NT2/D1 (cell line): ENCODE results near the gene SMAD9.
"Not testable (repeated sequence)": the region's sequence is repeated elsewhere in the genome, so short reads cannot be mapped to it uniquely, and the experiment has no call there.

ENCODE experiments used
- DNase-seq: peaks from one replicate; pipeline ENCODE4 v3.0.0-alpha.2; 2011; ENCODE audit warnings: low read depth, low spot score
- H3K27me3 ChIP-seq: 2 replicates; pipeline ENCODE4 v1.6.0; 2011; ENCODE audit warnings: mild to moderate bottlenecking; ENCODE audit not compliant: insufficient read length, insufficient read depth
- H3K36me3 ChIP-seq: 2 replicates; pipeline ENCODE4 v1.6.1; 2011; ENCODE audit warnings: mild to moderate bottlenecking, low read length, mixed read lengths; ENCODE audit not compliant: insufficient read depth, insufficient read length
- H3K4me1 ChIP-seq: 2 replicates; pipeline ENCODE4 v1.5.1; 2011; ENCODE audit not compliant: insufficient read depth, insufficient read length
- H3K4me3 ChIP-seq: 2 replicates; pipeline ENCODE4 v1.5.1; 2011; ENCODE audit warnings: low read depth; ENCODE audit not compliant: insufficient read length
- H3K9ac ChIP-seq: 2 replicates; pipeline ENCODE4 v1.6.0; 2011; ENCODE audit warnings: low read depth; ENCODE audit not compliant: insufficient read length
- H3K9me3 ChIP-seq: 2 replicates; pipeline ENCODE4 v1.5.1; 2011; ENCODE audit warnings: mild to moderate bottlenecking, low read length; ENCODE audit not compliant: insufficient read depth
- SUZ12 ChIP-seq: IDR thresholded peaks from 2 replicates; pipeline ENCODE4 v1.6.1; 2011; ENCODE audit not compliant: insufficient read length, insufficient read depth; ENCODE audit errors: extremely low read depth
- YY1 ChIP-seq: IDR thresholded peaks from 2 replicates; pipeline ENCODE4 v1.6.1; 2011; ENCODE audit not compliant: insufficient read length, insufficient read depth
- ZNF274 ChIP-seq: IDR thresholded peaks from 2 replicates; pipeline ENCODE4 v1.6.1; 2011; ENCODE audit warnings: mild to moderate bottlenecking, low read depth, low read length

The SMAD9 gene

DNA sequence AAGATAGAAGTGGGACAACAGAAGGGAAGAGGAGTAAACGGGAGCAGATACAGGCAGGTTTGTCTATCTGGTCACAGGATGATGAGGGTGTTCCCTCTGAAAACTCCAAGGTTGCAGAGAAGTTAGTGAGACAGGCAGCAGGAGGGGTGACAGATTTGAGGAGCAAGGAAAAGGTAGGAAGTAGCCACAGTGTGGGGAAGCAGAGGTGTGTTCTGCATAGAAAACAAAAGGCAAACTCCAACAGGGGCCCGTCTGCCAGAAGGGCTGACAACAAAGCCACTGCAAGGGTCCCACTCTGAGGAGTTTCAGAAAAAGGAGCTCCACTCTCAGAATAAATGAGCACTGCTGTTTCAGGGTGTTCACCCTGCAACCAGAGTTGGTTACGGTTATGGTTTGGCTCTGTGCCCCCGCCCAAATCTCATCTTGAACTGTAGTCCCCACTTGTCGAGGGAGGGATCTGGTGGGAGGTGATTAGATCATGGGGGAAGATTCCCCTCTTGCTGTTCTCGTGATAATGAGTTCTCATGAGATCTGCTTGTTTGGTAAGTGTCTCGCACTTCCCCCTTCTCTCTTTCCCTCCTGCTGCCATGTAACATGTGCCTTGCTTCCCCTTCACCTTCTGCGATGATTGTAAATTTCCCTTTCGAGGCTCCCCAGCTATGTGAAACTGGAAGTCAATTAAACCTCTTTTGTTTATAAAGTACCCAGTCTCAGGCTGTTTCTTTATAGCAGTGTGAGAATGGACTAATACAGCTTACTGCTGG is 32.1 kb downstream of the SMAD9 start:
- no peak for TF ChIP-seq SUZ12
- Histone ChIP-seq H3K9ac (no peak overlapping the region), H3K27me3 (no peaks in the 10 kb centered on the region), H3K9me3 (no peaks in the 10 kb centered on the region), H3K4me3 (no peak overlapping the region), H3K4me1 (no peaks in the 10 kb centered on the region), H3K36me3 (no peaks in the 10 kb centered on the region)
- DNase-seq: no peak

DNA sequence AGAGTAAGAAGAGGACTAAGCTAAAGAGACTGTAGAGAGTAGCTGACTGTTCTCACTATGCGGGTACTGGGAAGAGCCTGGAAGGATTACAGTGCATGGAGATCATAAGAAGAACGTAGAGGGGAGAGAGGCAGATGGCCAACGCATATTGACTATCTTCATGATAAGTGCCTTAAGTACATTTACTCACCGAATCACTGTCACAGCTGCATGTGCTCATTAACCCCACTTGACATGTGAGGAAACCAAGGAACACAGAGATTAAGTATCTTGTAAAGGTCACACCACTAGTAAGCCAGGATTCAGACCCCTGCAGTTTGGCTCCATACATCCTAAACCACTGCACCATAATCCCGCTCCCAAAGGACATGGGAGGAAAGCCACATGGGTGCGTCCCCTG is 34.1 kb downstream of the SMAD9 start:
- Histone ChIP-seq H3K4me1 (no peaks in the 10 kb centered on the region), H3K4me3 (no peak overlapping the region), H3K9ac (no peak overlapping the region), H3K36me3 (no peaks in the 10 kb centered on the region), H3K9me3 (no peaks in the 10 kb centered on the region), H3K27me3 (no peaks in the 10 kb centered on the region)
- no peak for TF ChIP-seq ZNF274
- TF ChIP-seq SUZ12: no peak
- no peak for TF ChIP-seq YY1
- no peak for DNase-seq

DNA sequence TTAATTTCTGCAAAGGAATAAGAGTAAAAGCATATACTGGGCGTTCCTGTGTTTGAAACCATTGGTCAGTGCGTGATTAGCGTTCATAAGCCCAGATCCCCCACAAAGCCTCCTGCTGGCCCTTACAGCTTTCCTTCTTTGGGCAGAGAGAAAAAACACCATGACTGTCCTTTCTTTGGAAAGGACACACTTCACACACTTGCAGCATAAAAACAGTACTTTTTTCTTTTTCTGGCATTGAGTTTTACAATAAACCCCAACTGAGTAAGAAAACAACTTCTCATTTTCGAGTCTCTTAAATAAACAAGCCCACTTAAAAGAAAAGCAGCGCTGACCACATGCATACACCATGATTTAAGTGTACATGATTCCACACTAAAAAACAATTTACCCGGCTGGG is 35.8 kb downstream of the SMAD9 start:
- Histone ChIP-seq H3K9ac (no peak overlapping the region), H3K4me3 (no peak overlapping the region), H3K36me3 (no peaks in the 10 kb centered on the region), H3K4me1 (no peaks in the 10 kb centered on the region), H3K9me3 (no peaks in the 10 kb centered on the region), H3K27me3 (no peaks in the 10 kb centered on the region)
- DNase-seq: no peak
- TF ChIP-seq YY1 (no peak), SUZ12 (no peak), ZNF274 (no peak)

DNA sequence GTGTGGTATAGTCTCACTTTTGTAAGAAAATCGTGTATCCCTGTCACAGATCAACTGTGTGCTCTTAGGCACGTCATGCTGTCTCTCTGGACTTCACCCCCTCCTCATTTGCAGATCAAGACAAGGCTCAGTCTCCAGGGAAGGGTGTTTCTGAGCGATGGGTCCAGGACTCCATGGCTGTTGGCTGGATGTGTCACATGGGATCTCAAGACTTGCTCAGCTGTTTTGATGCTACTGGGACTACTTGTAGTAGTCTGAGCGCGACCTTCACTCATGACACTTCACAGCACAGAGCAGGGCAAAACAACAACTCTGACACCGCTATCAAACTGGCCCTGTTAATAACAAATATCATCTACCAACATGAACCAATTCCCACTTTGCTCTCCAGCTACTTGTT is 36.2 kb downstream of the SMAD9 start:
- TF ChIP-seq SUZ12 (no peak), YY1 (no peak), ZNF274 (no peak)
- Histone ChIP-seq H3K9me3 (no peaks in the 10 kb centered on the region), H3K4me3 (no peak overlapping the region), H3K36me3 (no peaks in the 10 kb centered on the region), H3K27me3 (no peaks in the 10 kb centered on the region), H3K4me1 (no peaks in the 10 kb centered on the region), H3K9ac (no peak overlapping the region)
- DNase-seq: no peak

DNA sequence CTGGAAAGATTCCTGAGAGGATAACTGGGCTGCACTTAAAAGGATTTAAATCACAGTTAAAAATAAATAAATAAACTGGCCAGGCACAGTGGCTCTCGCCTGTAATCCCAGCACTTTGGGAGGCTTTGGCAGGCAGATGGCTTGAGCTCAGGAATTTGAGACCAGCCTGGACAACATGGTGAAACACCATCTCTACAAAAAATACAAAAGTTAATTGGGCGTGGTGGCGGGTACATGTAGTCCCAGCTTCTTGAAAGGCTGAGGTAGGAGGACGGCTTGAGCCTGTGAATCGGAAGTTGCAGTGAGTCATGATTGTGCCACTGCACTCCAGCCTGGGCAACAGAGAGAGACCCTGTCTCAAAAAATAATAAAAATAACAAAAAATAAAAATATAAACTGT is 36.6 kb downstream of the SMAD9 start:
- H3K4me3 ChIP-seq, H3K27me3 ChIP-seq, H3K9me3 ChIP-seq, H3K4me1 ChIP-seq, H3K9ac ChIP-seq, H3K36me3 ChIP-seq, DNase-seq: not testable (repeated sequence)

DNA sequence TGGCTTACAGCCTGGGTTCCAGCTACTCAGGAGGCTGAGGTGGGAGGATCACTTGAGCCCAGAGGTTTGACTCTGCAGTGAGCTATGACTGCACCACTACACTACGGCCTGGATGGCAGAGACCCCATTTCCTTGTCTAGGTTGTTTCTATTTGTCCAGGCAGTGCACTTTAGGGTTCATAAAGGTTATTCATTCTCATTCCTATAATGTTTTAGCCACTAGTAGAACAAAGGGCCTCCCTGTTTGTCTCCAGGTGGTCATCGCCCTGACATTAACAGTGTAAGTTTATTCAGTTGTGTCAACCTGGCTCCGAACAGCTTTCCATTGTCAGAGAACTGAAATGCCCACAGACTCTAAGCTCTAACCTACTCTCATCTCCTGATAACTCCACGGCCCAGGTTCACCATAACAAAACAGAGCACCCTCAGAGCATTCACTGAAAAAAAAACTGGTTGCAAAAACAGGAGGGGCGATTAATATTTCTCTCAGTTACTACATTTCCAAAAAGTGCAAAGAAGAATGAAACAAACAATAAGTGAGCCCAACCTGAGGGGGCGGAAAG is 37.1 kb downstream of the SMAD9 start:
- H3K27me3 ChIP-seq: no peaks in the 10 kb centered on the region
- H3K4me1 ChIP-seq: no peaks in the 10 kb centered on the region
- no peak for DNase-seq
- no peak for TF ChIP-seq ZNF274
- TF ChIP-seq SUZ12: no peak
- no peak for TF ChIP-seq YY1
- H3K9ac ChIP-seq: no peak overlapping the region
- H3K9me3 ChIP-seq: no peaks in the 10 kb centered on the region
- H3K36me3 ChIP-seq: no peaks in the 10 kb centered on the region
- H3K4me3 ChIP-seq: no peak overlapping the region

DNA sequence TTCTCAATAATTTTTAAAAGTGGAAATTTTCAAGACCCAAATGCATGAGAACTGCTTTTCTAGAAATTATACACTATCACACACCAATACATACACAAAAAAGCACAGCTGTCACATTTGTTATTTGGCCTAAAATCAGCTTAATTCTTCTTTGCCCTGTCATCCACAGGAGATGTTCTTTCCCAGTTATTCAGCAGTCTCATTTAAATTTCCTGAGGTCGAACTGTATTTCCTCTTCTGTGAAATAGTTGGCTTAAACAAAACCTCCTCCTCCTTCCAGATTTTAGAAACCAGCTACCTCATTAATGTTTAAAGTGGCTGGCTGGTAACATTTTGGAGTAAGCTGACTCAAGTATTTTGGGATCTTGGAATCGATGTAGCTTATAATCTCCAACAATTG is 39.1 kb downstream of the SMAD9 start:
- no peaks in the 10 kb centered on the region for H3K36me3 ChIP-seq
- no peak for TF ChIP-seq ZNF274
- TF ChIP-seq SUZ12: no peak
- TF ChIP-seq YY1: no peak
- H3K4me3 ChIP-seq: no peak overlapping the region
- H3K27me3 ChIP-seq: no peaks in the 10 kb centered on the region
- H3K4me1 ChIP-seq: no peaks in the 10 kb centered on the region
- H3K9ac ChIP-seq: no peak overlapping the region
- H3K9me3 ChIP-seq: no peaks in the 10 kb centered on the region
- no peak for DNase-seq
